IPS DF 4.7 (cell line): ENCODE data around the gene ANKRD11.
"Not testable (repeated sequence)": the region's sequence is repeated elsewhere in the genome, so short reads cannot be mapped to it uniquely, and the experiment has no call there.

Experiments used
- DNase-seq: peaks from one replicate; pipeline ENCODE4 v3.0.0-alpha.2; 2013; ENCODE audit warnings: low spot score; ENCODE audit errors: extremely low read depth

Gene ANKRD11

DNA sequence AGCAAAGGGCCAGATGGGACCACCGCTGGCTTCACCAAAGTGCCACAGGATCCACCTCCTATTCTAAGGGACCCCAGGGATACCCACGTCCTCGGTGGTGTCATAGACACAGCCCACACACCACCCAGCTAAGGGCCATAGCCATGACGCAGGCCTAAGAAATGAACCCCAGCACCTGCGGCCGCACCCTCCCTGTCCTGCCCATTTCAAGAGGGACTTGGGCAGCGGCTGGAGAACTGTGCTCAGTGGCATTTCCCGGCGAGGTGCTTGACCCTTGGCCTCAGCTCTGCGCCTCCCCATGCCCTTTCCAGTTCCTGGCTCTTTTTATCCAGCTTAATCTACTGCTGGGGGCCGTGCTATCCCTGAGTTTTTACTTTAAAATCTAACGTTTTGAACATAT, 245.6 kb downstream of the ANKRD11 start:
- no peak for DNase-seq

DNA sequence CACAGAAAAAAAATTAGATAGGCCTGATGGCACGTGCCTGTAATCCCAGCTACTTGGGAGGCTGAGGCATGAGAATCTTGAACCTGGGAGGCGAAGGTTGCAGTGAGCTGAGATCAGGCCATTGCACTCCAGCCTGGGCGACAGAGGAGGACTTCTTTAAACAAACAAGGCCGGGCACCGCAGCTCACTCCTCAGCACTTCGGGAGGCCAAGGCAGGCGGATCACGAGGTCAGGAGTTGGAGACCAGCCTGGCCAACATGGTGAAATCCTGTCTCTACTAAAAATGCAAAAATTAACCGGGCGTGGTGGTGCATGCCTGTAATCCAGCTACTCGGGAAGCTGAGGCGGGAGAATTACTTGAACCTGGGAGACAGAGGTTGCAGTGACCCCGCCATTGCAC, 246.1 kb downstream of the ANKRD11 start:
- DNase-seq: not testable (repeated sequence)

DNA sequence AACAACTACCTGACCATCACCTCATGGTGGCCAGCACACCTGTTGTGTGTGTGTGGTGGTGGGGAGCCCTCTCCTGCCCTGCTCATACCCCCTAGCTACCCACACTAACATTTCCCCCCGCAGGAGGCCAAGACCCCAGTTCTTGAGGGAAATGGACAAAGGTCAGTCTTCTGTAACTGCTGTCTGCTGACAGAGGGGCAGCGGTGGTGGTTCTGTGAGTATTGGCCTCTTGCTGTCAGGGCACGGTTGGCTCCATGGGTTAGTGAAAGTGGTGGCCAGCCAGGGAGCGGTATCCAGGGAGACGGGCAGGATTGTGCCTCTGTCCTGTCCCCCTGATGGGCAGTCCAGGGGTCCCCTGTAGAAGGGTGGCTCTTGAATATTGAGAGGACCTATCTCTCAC, 246.7 kb downstream of the ANKRD11 start:
- DNase-seq: no peak

DNA sequence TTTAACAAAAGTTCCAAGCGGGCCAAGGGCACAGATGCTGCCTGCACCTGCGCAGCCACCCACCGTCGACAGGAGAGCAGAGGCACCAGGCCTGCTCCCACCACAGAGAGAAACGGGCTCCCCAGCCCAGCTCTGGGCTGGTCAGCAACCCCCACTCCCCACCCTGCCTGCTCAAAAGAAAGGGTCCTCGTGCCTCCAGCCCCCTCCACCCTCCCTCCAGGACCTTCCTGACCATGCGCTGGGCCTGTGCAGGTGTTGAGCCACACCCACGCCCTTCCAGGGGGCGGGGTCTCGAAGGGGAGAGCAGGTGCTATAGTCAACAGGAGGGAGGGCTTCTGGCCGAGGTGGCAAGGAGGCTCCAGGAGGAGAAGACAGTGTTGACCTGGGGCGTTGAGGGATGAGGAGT, 247.6 kb downstream of the ANKRD11 start:
- no peak for DNase-seq

DNA sequence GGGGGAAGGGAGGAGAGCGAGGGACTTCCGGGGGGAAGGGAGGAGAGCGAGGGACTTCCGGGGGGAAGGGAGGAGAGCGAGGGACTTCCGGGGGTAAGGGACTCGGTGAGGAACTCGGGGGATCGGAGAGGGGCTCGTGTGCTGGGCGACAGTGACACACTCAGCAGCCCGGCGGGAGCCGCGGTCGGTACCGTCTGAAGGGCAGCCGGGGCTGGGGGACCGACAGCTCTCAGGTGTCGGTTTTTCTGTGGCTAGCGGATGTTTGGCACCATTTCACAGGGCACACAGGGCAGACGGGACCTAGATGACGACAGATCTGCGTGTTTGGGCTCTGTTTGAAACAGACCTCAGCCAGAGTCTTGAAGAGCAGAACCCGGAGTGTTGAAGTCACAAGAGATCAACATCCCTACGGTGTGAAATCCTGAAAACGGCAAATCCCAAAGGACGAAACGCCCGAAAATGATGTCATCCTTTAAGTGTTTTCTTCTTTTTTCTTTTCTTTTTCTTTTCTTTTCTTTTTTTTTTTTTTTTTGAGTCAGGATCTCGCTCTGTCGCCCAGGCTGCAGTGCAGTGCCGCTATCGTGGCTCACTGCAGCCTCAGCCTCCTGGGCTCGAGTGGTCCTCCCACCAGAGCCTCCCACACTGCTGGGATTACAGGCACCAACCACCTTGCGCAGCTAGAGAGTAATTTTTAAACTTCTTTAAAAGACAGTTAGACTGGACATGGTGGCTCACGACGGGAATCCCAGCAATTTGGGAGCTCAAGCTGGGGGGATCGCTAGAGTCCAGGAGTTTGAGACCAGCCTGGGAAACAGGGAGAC, 249.0 kb downstream of the ANKRD11 start:
- no peak for DNase-seq

- no peak for DNase-seq
Observed at GRCh38 chr16:89237733-89238132, 252.6 kb downstream of the ANKRD11 start.

GRCh38 chr16:89233678-89234490, 256.5 kb downstream of the ANKRD11 start:
- DNase-seq: no peak

- no peak for DNase-seq
Observed at GRCh38 chr16:89232107-89232506, 258.3 kb downstream of the ANKRD11 start.

DNA sequence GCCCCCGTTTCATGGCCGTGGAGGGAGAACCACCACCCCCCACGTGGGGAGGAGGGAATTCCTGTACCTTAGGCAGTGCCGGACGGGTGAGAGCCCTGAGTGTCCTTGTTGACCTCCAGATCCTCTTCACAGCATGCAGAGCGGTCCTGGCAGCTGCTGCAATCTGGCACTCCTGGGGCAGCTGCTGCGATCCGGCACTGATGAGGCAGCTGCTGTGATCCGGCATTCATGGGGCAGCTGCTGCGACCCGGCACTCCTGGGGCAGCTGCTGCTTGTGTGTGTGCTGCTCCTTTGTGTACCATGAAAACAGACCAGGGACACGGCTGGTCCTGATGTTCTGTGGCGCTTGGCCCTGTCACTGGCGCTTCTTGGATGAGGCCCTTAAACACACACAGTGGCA, 260.1 kb downstream of the ANKRD11 start:
- DNase-seq: no peak

GRCh38 chr16:89224665-89225064, 265.7 kb downstream of the ANKRD11 start:
- no peak for DNase-seq

GRCh38 chr16:89222931-89223330, 267.4 kb downstream of the ANKRD11 start:
- no peak for DNase-seq

GRCh38 chr16:89221604-89222003, 268.8 kb downstream of the ANKRD11 start:
- DNase-seq: no peak

GRCh38 chr16:89219365-89219764, 271.0 kb downstream of the ANKRD11 start:
- no peak for DNase-seq
